PC-9 (cell line): ENCODE data around the gene ARHGAP40. TPM values are rescaled to one million over a fixed set of nuclear protein-coding genes. Genes with fewer than 3 reads are reported as not detected.

Experiments
- BruUV-seq: library from RNA; stranded (reverse); fragments of 400-500 nt; replicated peaks from 2 replicates; lab custom pipeline; 2021; lab: Mats Ljungman, UMichigan
- CTCF ChIA-PET: fragments of 300-600 bp; sonication (Branson Sonifier 250); formaldehyde crosslinking; loops from one replicate; lab custom pipeline; 2022; ENCODE audit warnings: antibody characterized with exemption; lab: Charles Lee
- POLR2A ChIA-PET: fragments of 300-600 bp; sonication (Branson Sonifier 250); formaldehyde crosslinking; loops from one replicate; lab custom pipeline; 2022; ENCODE audit warnings: antibody characterized with exemption; ENCODE audit not compliant: unreplicated experiment; lab: Charles Lee
- DNase-seq, 2 experiments: peaks; one replicate each; pipeline versions ENCODE4 v3.0.0 to v3.0.0-alpha.2; 2015 to 2022; ENCODE audit warnings: mixed read lengths in 1 of 2
- H2AFZ ChIP-seq: fragments of 200-600 bp; sonication (generic); 2 replicates; pipeline ENCODE4 v1.8.1; 2017; ENCODE audit warnings: antibody characterized with exemption
- H3F3A ChIP-seq: fragments of 200-600 bp; sonication (generic); 2 replicates; pipeline ENCODE4 v1.8.1; 2017; ENCODE audit warnings: antibody characterized with exemption, mild to moderate bottlenecking, low read depth; ENCODE audit not compliant: insufficient read depth
- H3K27ac ChIP-seq: fragments of 200-600 bp; sonication (generic); 2 replicates; pipeline ENCODE4 v1.6.1; 2016; ENCODE audit warnings: mixed run types
- H3K27me3 ChIP-seq: fragments of 200-600 bp; sonication (generic); 2 replicates; pipeline ENCODE4 v1.6.1; 2016; ENCODE audit warnings: low read depth, mixed run types; ENCODE audit not compliant: insufficient read depth
- H3K36me3 ChIP-seq: fragments of 200-600 bp; sonication (generic); 2 replicates; pipeline ENCODE4 v1.6.1; 2016; ENCODE audit warnings: low read depth, mixed run types
- H3K4me1 ChIP-seq: fragments of 200-600 bp; sonication (generic); replicated peaks from 2 replicates; pipeline ENCODE4 v1.6.1; 2016; ENCODE audit warnings: mixed run types; ENCODE audit not compliant: insufficient read depth
- H3K4me2 ChIP-seq: fragments of 200-600 bp; sonication (generic); 2 replicates; pipeline ENCODE4 v1.6.1; 2017; ENCODE audit warnings: mixed run types
- H3K4me3 ChIP-seq: fragments of 200-600 bp; sonication (generic); 2 replicates; pipeline ENCODE4 v1.6.1; 2016; ENCODE audit warnings: mixed run types
- H3K79me2 ChIP-seq: fragments of 200-600 bp; sonication (generic); 2 replicates; pipeline ENCODE4 v1.6.1; 2017; ENCODE audit warnings: low read depth, mixed run types
- H3K9me2 ChIP-seq: fragments of 200-600 bp; sonication (generic); 2 replicates; pipeline ENCODE4 v1.8.1; 2017; ENCODE audit warnings: mild to moderate bottlenecking; ENCODE audit not compliant: insufficient read depth
- H3K9me3 ChIP-seq: fragments of 200-600 bp; sonication (generic); 2 replicates; pipeline ENCODE4 v1.8.1; 2016; ENCODE audit warnings: low read depth; ENCODE audit not compliant: insufficient read depth
- H4K20me1 ChIP-seq: fragments of 200-600 bp; sonication (generic); 2 replicates; pipeline ENCODE4 v1.8.1; 2017; ENCODE audit not compliant: insufficient read depth
- CTCF ChIP-seq: fragments of 200-600 bp; sonication (generic); conservative IDR thresholded peaks from 2 replicates; pipeline ENCODE4 v1.6.1; 2017; ENCODE audit warnings: mixed run types, antibody characterized with exemption, mild to moderate bottlenecking, moderate library complexity
- EZH2 ChIP-seq: fragments of 200-600 bp; sonication (generic); IDR thresholded peaks from 2 replicates; pipeline ENCODE4 v1.8.0; 2017; ENCODE audit warnings: antibody characterized with exemption, low read depth
- intact Hi-C: fragments of 100-400 bp; cut with micrococcal nuclease; formaldehyde crosslinking; loops from one replicate; pipeline ENCODE4 v1.10.0; 2022; ENCODE audit not compliant: unreplicated experiment
- total RNA-seq: library from RNA; stranded (reverse); gene quantifications from 2 replicates; pipeline ENCODE4 v1.2.3, GENCODE V29; 2021

The ARHGAP40 gene
- total RNA-seq, 1 experiment from 2014 or later = 0.92 TPM

GRCh38 chr20:38673725-38674091 lies 72.1 kb downstream of the ARHGAP40 start:
- Histone ChIP-seq H3K4me2 (no peak overlapping the region), H3F3A (no peaks in the 10 kb centered on the region), H3K9me2 (no peaks in the 10 kb centered on the region), H3K4me1 (no peaks in the 10 kb centered on the region), H3K27ac (no peak overlapping the region), H3K9me3 (no peaks in the 10 kb centered on the region), H3K4me3 (no peak overlapping the region), H3K36me3 (no peaks in the 10 kb centered on the region), H3K27me3 (peaks cover 74% of the 10 kb centered on the region), H2AFZ (no peak overlapping the region), H4K20me1 (no peaks in the 10 kb centered on the region), H3K79me2 (no peaks in the 10 kb centered on the region)
- intact Hi-C loops = no loop called here
- ChIA-PET POLR2A (no interaction called here), CTCF (no interaction called here)
- no peak for DNase-seq
- no TSS peak for BruUV-seq
- no peak for TF ChIP-seq CTCF
- TF ChIP-seq EZH2 = no peak

GRCh38 chr20:38674092-38674764 lies 72.6 kb downstream of the ARHGAP40 start:
- no peak overlapping the region for H3K4me2 ChIP-seq
- TF ChIP-seq EZH2 = no peak
- TF ChIP-seq CTCF = no peak
- no peaks in the 10 kb centered on the region for H3K36me3 ChIP-seq
- no peaks in the 10 kb centered on the region for H4K20me1 ChIP-seq
- no peak overlapping the region for H2AFZ ChIP-seq
- H3K4me3 ChIP-seq = no peak overlapping the region
- H3K9me3 ChIP-seq = no peaks in the 10 kb centered on the region
- no peak overlapping the region for H3K27ac ChIP-seq
- CTCF ChIA-PET = no interaction called here
- no TSS peak for BruUV-seq
- no peaks in the 10 kb centered on the region for H3K9me2 ChIP-seq
- H3K79me2 ChIP-seq = no peaks in the 10 kb centered on the region
- no peaks in the 10 kb centered on the region for H3K4me1 ChIP-seq
- H3F3A ChIP-seq = no peaks in the 10 kb centered on the region
- intact Hi-C loops = no loop called here
- DNase-seq = no peak
- POLR2A ChIA-PET = no interaction called here
- peaks cover 69% of the 10 kb centered on the region for H3K27me3 ChIP-seq

- Histone ChIP-seq H3K4me1 (no peaks in the 10 kb centered on the region), H3K9me2 (no peaks in the 10 kb centered on the region), H2AFZ (no peak overlapping the region), H4K20me1 (no peaks in the 10 kb centered on the region), H3F3A (no peaks in the 10 kb centered on the region), H3K27me3 (peaks cover 64% of the 10 kb centered on the region), H3K79me2 (no peaks in the 10 kb centered on the region), H3K4me3 (no peak overlapping the region), H3K9me3 (no peaks in the 10 kb centered on the region), H3K4me2 (no peak overlapping the region), H3K36me3 (no peaks in the 10 kb centered on the region), H3K27ac (no peak overlapping the region)
- TF ChIP-seq CTCF = no peak
- TF ChIP-seq EZH2 = no peak
- POLR2A ChIA-PET = no interaction called here
- intact Hi-C loops = no loop called here
- no TSS peak for BruUV-seq
- CTCF ChIA-PET = no interaction called here
- no peak for DNase-seq
Measured at GRCh38 chr20:38674765-38675133, 73.1 kb downstream of the ARHGAP40 start.
